ENCODE measurements around the gene SLC66A3.

DNA sequence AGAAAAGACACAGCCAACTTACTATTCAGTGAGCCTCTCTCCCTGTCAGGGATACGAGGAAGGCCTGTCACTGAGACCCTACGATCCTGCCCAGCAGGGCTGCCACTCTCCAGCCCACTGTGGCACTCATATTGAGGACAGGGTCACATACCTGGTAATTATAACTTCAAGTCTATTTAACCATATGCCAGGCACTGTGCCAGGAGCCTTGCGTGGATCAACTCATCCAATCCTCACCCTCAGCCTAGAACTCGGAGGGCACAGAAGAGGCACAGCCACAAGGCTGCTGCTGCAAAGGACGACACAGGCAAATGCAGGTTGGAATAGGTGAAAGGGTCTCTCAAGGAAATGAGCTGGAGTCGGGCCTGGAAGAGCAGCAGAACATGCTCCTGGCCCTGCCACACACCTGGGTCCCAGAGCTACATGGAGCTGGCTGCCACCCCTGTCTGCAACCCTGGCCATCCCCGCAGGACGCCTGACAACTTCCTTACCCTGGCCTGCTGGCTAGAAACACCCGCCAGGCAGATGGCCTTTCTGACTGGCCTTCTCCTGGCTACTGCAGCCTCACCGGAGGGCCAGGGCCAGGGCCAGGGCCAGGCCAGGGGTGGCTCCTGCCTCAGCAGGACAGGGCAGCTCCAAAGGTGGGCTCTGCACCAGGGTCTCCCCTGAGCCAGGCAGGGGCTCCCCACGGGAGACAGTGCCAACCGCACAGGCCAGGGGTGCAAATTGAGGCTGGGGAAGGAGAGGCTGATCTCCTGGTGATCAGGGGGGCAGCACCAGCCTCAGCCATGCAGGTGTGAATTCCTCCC lies 32.1 kb upstream of the SLC66A3 start:
- TF ChIP-seq EZH2 (IDR thresholded peaks at IDR 0.05; ENCODE audit: insufficient read depth, poor library complexity, severe bottlenecking) (no peak), EZH2phosphoT487 (IDR thresholded peaks at IDR 0.05; ENCODE audit: insufficient read depth, low read depth) (no peak)

Measured in GM23248 (cell line).